Ovary (tissue), 9 donors: ENCODE measurements around the gene KAT6B. TPM values are rescaled to one million over a fixed set of nuclear protein-coding genes. Genes with fewer than 3 reads are reported as not detected.

Source experiments
- DNase-seq, 5 donors: peaks; one replicate each; pipeline ENCODE4 v3.0.0-alpha.2; 2019 to 2020
- H3K27ac ChIP-seq, 2 donors: fragments of 200-600 bp; one replicate each; pipeline versions ENCODE4 v1.5.1 to v1.8.0; 2019 to 2022
- H3K27me3 ChIP-seq: fragments of 200-600 bp; one replicate; pipeline ENCODE4 v1.8.0; 2022
- H3K36me3 ChIP-seq: fragments of 200-600 bp; sonication (generic); one replicate; pipeline ENCODE4 v1.5.1; 2019
- H3K4me1 ChIP-seq: one replicate; pipeline ENCODE4 v1.8.1; 2013; ENCODE audit warnings: mild to moderate bottlenecking, moderate library complexity; ENCODE audit not compliant: insufficient read depth
- H3K4me3 ChIP-seq: fragments of 200-600 bp; sonication (generic); one replicate; pipeline ENCODE4 v1.5.1; 2017
- H3K9me3 ChIP-seq, 2 donors: fragments of 200-600 bp in 1 of 2; sonication (generic) in 1 of 2; one replicate each; pipeline versions ENCODE4 v1.5.1 to v1.8.1; 2013 to 2019; ENCODE audit warnings: mild to moderate bottlenecking in 1 of 2, moderate library complexity in 1 of 2
- EP300 ChIP-seq: sonication (generic); formaldehyde crosslinking; IDR thresholded peaks from one replicate; pipeline ENCODE4 v1.6.1; 2017; ENCODE audit warnings: antibody characterized with exemption
- POLR2A ChIP-seq: fragments of 450-650 bp; IDR thresholded peaks from one replicate; pipeline ENCODE4 v1.6.1; 2017; ENCODE audit warnings: antibody characterized with exemption, mild to moderate bottlenecking, moderate library complexity
- WGBS, 3 donors: extraction: QIAGEN DNeasy Blood & Tissue Kit in 1 of 3; methylation state at CpG; one replicate each; pipeline versions ENCODE4 v1.1.5 to v1.1.7; 2013 to 2017; 5-methylcytosine and 5-hydroxymethylcytosine counted together
- intact Hi-C, 4 donors: fragments of 100-400 bp; cut with DNase I; formaldehyde crosslinking; loops; one replicate each; pipeline versions ENCODE4 v1.11.0 to v1.15.1; 2022 to 2023
- polyA plus RNA-seq, 2 donors: library from polyadenylated mRNA; stranded (reverse); fragments of 200-250 nt in 1 of 2; fragments of 350-450 nt in 1 of 2; fragmentation: Illumina TruSeq in 1 of 2; extraction: RNeasy Lipid Tissue Mini Kit (QIAGEN cat#74804) in 1 of 2; gene quantifications; one replicate each; pipeline ENCODE4 v1.2.3, GENCODE V29; 2013 to 2014
- total RNA-seq, 7 donors: library from RNA; depleted of rRNA in 2 of 7; stranded (reverse); fragments of >200 nt in 2 of 7; fragmentation: NEBNext Ultra II Directional in 3 of 7; extraction: Animal tissue kit (Norgen Biotek cat#: 25700) in 3 of 7; gene quantifications; one replicate each; pipeline versions ENCODE4 v1.1.0 to v1.2.4, GENCODE V29; 2016 to 2023
- TF ChIP-seq, protein P1 (sequence below), 3 donors: fragments of 450-650 bp in 2 of 3; fragments of 200-600 bp in 1 of 3; IDR thresholded peaks; one replicate each; pipeline versions ENCODE4 v1.5.1 to v1.8.0; 2016 to 2022; ENCODE audit warnings: antibody characterized with exemption in 3 of 3, mild to moderate bottlenecking in 1 of 3
- donor health status: DM: no; HTN: no; CAD: no; lungs with moderate emphysema.
- donor health status: DM: no; HTN: no; CAD: no.
- donor health status: Bipolar disorder and iron deficiency.
- donor health status: DM: yes; HTN: yes; CAD: no.
- donor health status: DM: no; HTN: no; CAD: no.
- donor health status: DM: yes; HTN: yes; CAD: no.

The KAT6B gene
- total and polyA plus RNA-seq, 9 donors: 14.9 to 61.6 (median 49.2) TPM

DNA sequence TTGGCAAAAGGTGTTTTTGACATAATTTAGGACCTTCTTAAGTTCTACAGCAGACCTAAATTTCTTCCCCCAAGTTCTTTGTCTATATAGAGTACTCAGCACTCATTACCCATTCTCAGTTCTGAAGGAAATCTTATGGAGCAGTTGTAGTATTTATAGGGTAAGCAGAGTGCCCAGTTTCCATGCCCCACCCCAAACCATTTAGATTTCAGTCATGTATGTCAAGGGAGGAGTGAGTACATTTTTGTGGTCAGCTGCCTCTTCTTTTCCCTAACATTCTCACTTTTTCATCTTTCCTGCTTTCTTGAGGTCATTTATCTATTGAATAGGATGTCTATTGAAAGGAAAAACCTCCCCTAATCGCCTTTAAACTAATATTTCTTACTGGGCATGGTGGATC is 83.3 kb downstream of the KAT6B start:
- WGBS, 3 donors: 91 to 98% (median 94%) methylated on average over 1 of the region's 1 CpG
- DNase-seq: no peak
- Histone ChIP-seq H3K4me3 (no peak overlapping the region), H3K27me3 (no peaks in the 10 kb centered on the region), H3K4me1 (peaks cover 6% of the 10 kb centered on the region), H3K9me3 (no peaks in the 10 kb centered on the region), H3K36me3 (no peaks in the 10 kb centered on the region), H3K27ac (no peak overlapping the region)
- TF ChIP-seq, protein P1, sequence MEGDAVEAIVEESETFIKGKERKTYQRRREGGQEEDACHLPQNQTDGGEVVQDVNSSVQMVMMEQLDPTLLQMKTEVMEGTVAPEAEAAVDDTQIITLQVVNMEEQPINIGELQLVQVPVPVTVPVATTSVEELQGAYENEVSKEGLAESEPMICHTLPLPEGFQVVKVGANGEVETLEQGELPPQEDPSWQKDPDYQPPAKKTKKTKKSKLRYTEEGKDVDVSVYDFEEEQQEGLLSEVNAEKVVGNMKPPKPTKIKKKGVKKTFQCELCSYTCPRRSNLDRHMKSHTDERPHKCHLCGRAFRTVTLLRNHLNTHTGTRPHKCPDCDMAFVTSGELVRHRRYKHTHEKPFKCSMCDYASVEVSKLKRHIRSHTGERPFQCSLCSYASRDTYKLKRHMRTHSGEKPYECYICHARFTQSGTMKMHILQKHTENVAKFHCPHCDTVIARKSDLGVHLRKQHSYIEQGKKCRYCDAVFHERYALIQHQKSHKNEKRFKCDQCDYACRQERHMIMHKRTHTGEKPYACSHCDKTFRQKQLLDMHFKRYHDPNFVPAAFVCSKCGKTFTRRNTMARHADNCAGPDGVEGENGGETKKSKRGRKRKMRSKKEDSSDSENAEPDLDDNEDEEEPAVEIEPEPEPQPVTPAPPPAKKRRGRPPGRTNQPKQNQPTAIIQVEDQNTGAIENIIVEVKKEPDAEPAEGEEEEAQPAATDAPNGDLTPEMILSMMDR (IDR thresholded peaks at IDR 0.05): no peak
- no peak for TF ChIP-seq EP300
- no peak for TF ChIP-seq POLR2A
- intact Hi-C loops: no loop called here

DNA sequence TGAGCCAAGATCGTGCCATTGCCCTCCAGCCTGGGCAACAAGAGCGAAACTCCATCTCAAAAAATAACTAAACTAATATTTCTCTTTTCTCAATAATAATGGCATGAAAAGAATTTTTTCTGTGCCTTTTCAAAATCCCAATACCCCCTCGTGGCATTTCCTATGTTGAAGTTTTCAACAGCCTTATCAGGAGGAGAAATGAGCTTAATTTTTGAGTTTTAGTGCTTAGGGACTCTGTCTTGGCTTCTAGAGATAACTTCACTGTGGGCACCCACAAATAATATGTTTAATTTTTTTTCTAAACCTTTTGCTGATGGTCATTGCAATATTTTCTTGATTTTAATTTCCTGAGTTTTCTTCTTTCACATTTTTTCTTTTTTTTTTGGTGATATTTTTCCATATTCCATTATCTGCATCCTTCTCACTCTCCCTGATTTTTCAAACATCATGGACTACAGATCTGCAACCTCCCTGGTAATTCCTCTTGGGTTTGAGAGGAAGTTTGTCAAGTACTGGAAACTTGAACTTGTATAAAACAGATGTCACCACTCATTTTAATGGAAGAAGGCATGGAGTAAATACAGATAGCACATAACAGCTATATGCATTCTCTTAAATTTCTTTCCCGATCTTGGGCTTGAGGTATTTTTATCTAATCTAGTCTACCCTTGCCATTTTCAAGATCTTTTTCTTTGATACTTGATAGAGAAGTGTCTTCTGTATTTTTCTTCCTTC is 84.0 kb downstream of the KAT6B start:
- TF ChIP-seq POLR2A: no peak
- Histone ChIP-seq H3K4me1 (peaks cover 5% of the 10 kb centered on the region), H3K4me3 (no peak overlapping the region), H3K36me3 (no peaks in the 10 kb centered on the region), H3K27me3 (no peaks in the 10 kb centered on the region), H3K27ac (no peak overlapping the region), H3K9me3 (no peaks in the 10 kb centered on the region)
- WGBS, 3 donors: 65 to 74% (median 71%) methylated on average over 4 of the region's 4 CpGs
- intact Hi-C loops: no loop called here
- DNase-seq: no peak

DNA sequence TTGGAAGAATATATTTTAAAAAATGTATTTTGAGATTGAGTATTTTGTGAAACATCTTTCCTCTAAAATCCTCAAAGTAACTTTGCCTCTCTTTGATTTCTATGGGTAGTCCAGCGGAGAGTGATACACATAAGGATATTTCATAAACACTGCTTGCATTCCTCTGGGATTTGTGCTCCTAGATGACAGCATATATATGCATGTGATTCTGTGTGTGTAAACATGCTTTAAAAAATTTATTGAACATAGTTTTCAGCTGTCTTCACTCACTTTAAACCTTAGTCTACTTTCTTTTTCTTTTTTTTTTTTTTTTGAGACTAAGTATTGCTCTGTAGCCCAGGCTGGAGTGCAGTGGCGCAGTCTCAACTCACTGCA is 84.6 kb downstream of the KAT6B start:
- Histone ChIP-seq H3K36me3 (no peaks in the 10 kb centered on the region), H3K4me1 (peaks cover 5% of the 10 kb centered on the region), H3K4me3 (no peak overlapping the region), H3K9me3 (no peaks in the 10 kb centered on the region), H3K27ac (no peak overlapping the region), H3K27me3 (no peaks in the 10 kb centered on the region)
- intact Hi-C loops: no loop called here
- 63 to 93% (median 86%) methylated on average over 2 of the region's 2 CpGs for WGBS, 3 donors
- no peak for DNase-seq
- TF ChIP-seq, protein P1 (IDR thresholded peaks at IDR 0.05): no peak
- TF ChIP-seq EP300 (no peak), POLR2A (no peak)

DNA sequence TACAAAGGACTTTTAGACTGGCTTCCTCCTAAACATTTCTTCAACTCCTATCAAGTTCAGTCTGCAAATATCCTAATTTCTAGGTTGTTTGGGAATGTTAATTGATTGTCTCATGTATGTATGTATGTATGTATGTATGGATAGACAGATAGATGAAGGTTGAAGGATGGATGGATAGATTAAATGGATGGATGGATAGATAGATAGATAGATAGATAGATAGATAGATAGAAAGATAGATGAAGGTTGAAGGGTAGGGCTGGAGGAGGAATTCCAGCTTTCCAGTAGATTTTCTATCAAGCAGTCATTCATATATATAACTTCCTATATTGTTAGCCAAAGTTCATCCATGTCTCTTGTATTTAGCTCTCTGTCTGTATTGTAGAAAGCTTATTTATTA is 85.8 kb downstream of the KAT6B start:
- peaks cover 5% of the 10 kb centered on the region for H3K4me1 ChIP-seq
- no peak overlapping the region for H3K27ac ChIP-seq
- H3K4me3 ChIP-seq: no peak overlapping the region
- no peaks in the 10 kb centered on the region for H3K9me3 ChIP-seq
- no peak for DNase-seq
- intact Hi-C loops: no loop called here
- TF ChIP-seq, protein P1 (IDR thresholded peaks at IDR 0.05): no peak
- TF ChIP-seq EP300: no peak
- no peak for TF ChIP-seq POLR2A
- no peaks in the 10 kb centered on the region for H3K27me3 ChIP-seq
- no peaks in the 10 kb centered on the region for H3K36me3 ChIP-seq

DNA sequence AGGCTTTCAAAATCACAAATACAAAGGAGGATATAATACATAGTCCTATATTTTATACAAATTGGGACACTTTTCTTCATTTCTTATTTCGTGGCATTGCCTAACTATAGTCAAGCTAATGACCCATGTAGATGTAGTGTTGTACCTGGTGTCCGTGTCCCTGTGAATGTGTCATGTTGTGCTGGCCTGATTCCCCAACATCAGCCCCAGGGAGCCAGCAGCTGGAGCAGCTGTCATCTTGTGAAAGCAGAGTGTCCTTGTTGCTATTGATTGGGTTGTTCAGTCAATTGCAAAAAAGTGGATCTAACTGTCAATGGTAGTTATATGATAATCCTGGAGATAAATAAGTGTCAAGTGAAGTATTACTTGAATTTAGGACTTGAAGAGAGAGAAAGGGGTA is 86.3 kb downstream of the KAT6B start:
- no peak for TF ChIP-seq POLR2A
- no peak for DNase-seq
- Histone ChIP-seq H3K27ac (no peak overlapping the region), H3K4me3 (no peak overlapping the region), H3K36me3 (no peaks in the 10 kb centered on the region), H3K27me3 (no peaks in the 10 kb centered on the region), H3K4me1 (peaks cover 6% of the 10 kb centered on the region), H3K9me3 (no peaks in the 10 kb centered on the region)
- intact Hi-C loops: no loop called here
- WGBS, 3 donors: 94 to 98% (median 97%) methylated on average over 2 of the region's 2 CpGs
